IMR-90 (cell line): Measurements from ENCODE around the gene INSM1.

Source experiments
- CEBPB ChIP-seq: IDR thresholded peaks from 2 replicates; pipeline ENCODE4 v1.6.1; 2012; ENCODE audit warnings: low read depth, low read length, improper control_type of control experiment
- CTCF ChIP-seq: conservative IDR thresholded peaks from 2 replicates; pipeline ENCODE4 v1.5.1; 2012; ENCODE audit warnings: mild to moderate bottlenecking, low read depth, low read length, improper control_type of control experiment
- MAFK ChIP-seq: IDR thresholded peaks from 2 replicates; pipeline ENCODE4 v1.6.1; 2012; ENCODE audit warnings: low read depth, low read length, improper control_type of control experiment
- POLR2A ChIP-seq: IDR thresholded peaks from 2 replicates; pipeline ENCODE4 v1.6.1; 2012; ENCODE audit warnings: mild to moderate bottlenecking, low read depth, low read length

- no peak for TF ChIP-seq CTCF
- TF ChIP-seq POLR2A = no peak
- no peak for TF ChIP-seq CEBPB
- TF ChIP-seq MAFK = no peak
These were observed 23.4 kb upstream of the INSM1 start for GRCh38 chr20:20344476-20344875.
